HCT116 (cell line): ENCODE data around the gene STAT4.

ENCODE experiments used
- CBX3 ChIP-seq: IDR thresholded peaks from 2 replicates; pipeline ENCODE4 v1.6.1; 2012; ENCODE audit warnings: low read depth
- CTCF ChIP-seq, 3 experiments: fragments of 200-600 bp in 1 of 3; sonication (generic) in 1 of 3; IDR thresholded peaks in 2 of 3; conservative IDR thresholded peaks in 1 of 3; 2 replicates each; pipeline ENCODE4 v1.5.1; 2012 to 2017; ENCODE audit warnings: low read depth in 2 of 3, low read length in 2 of 3, antibody characterized with exemption in 1 of 3, borderline replicate concordance in 1 of 3, control low read depth in 1 of 3, mild to moderate bottlenecking in 1 of 3, mixed read lengths in 1 of 3, mixed run types in 1 of 3, moderate library complexity in 1 of 3; ENCODE audit not compliant: insufficient read depth in 1 of 3
- EZH2 ChIP-seq: fragments of 200-600 bp; sonication (generic); IDR thresholded peaks from 2 replicates; pipeline ENCODE4 v1.6.1; 2017; ENCODE audit warnings: antibody characterized with exemption, mixed run types
- EZH2phosphoT487 ChIP-seq: fragments of 200-600 bp; IDR thresholded peaks from 2 replicates; pipeline ENCODE4 v1.6.1; 2018; ENCODE audit warnings: antibody characterized with exemption, borderline replicate concordance
- POLR2AphosphoS5 ChIP-seq: IDR thresholded peaks from 2 replicates; pipeline ENCODE4 v1.6.1; 2011; ENCODE audit warnings: mild to moderate bottlenecking, low read depth, low read length, moderate library complexity
- YY1 ChIP-seq: IDR thresholded peaks from 2 replicates; pipeline ENCODE4 v1.6.1; 2011; ENCODE audit warnings: low read length, low read depth, moderate library complexity, mild to moderate bottlenecking; ENCODE audit not compliant: insufficient replicate concordance; ENCODE audit errors: extremely low read depth

- TF ChIP-seq YY1 (no peak), EZH2 (no peak), CTCF (IDR thresholded peaks at IDR 0.05 in 2 of 3, conservative IDR thresholded peaks at IDR 0.05 in 1 of 3; ENCODE audit: borderline replicate concordance in 1 of 3, insufficient read depth in 1 of 3, low read depth in 2 of 3, low read length in 2 of 3) (no peak), POLR2AphosphoS5 (no peak), EZH2phosphoT487 (no peak), CBX3 (no peak)
These were observed 32.3 kb upstream of the STAT4 start for GRCh38 chr2:191183081-191183480.
